Right hindlimb (tissue), 1 donor: ENCODE results near the gene ITGA3.

Experiments
- DNase-seq: peaks from one replicate; pipeline ENCODE4 v3.0.0-alpha.2; 2018

Gene ITGA3

DNA sequence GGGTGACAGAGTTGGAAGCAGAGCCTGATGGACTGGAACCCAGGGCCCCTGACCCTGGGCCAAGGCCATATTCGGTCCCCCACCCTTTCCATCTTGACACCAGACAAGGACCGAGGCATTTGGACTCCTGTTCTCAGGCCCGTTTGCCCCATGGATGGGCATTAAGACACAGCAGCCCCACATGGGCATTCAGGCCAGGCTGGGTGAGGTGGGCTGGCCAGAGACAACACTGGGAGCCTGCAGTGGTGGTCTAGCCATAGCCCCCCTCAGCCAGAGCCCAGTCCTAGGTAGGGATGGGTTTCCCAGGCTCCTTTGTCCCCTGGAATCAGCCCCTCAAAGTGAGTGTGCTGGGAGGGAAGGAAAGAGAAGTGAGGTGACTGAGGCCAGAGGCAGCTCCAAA, 40.8 kb downstream of the ITGA3 start:
- DNase-seq: no peak

DNA sequence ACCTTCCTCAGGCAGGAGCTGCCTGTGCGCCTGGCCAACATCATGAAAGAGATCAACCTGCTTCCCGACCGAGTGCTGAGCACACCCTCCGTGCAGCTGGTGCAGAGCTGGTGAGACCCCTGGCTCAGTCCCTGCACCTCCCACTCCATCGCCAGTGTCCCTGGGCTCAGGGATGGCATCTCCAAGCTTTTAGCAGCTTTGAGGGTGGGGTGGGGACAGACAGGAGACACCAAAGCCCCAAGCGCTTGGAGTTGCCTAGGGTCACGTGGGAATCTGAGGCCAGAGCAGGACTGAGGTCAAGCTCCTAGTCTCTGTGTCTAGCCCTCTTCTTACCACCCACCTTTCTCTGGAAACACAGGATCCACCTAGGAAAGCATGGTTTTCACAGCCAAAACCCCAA, 41.5 kb downstream of the ITGA3 start:
- DNase-seq: no peak

DNA sequence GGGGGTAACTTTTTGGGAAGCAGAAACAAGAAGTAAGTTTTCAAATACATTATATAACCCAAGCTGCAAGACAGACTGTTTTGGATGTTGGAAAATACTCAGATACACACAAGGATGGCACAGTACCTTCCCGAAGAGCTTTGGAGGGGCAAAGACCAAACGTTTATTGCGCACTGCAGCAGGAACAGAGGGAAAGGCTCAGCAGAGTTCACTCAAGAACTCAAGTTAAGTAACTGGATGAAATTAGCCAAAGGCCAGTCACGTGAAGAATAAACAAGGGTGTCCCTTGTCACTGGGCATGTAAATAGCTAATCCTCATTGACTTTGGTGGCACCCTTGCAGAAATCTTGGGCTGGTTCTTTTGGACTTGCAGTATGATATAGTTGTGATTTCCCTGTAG, 42.0 kb downstream of the ITGA3 start:
- DNase-seq: no peak

DNA sequence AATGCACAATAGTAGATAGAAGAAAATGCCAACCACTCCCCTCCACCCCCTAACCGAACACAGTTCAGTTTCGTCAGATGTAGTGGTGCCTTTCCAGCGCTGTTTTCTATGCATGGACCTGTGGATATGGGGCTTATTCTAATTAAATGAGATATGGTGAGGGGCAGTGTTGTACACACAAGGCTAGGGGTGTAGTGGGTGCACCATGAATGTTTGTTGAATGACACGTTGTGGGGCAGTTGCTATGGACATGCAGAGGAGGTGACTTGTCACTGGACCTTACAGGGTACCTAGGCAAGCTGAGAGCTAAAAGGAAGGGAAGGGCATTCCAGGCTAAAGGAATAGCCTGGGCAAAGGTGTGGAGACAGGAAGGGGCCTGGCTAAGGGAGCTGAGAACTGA, 42.7 kb downstream of the ITGA3 start:
- DNase-seq: no peak

DNA sequence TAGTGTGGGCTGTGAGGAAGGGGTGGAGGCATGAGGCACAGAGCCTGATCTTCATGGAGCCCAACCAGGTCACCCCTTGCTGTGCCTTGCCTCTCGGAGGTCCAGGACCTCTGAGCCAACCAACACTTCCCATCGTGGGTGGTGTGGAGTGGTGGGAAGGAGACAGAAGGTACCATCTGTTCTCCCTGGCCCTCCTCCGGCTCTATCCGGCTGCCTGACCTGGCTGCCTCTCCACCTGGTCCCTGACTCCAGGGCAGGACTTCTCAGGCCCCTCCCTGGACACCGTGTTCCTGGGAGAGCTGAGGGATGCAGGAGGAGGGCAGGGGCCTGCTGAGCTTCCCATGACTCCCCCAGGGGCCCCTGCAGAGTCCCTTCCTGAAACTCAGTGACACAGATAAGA, 43.1 kb downstream of the ITGA3 start:
- DNase-seq: no peak

DNA sequence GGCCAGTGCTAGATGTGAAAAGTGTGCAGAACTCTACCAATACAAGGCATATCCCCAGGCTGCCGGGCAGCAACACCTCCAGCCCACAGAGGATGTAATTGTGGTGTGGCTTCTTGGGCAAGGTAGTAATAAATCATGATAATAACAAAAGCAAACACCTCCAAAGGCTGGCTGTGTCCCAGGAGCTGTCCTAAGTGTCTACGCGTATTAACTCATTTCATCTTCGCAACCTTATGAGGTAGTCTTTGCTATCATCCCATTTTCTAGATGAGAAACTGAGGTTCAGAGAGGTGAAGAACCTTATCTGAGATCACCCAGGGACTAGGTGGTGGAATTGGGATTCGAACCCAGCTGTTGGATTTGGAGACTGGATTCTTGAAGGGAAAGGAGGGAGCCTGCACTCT, 44.6 kb downstream of the ITGA3 start:
- DNase-seq: no peak

DNA sequence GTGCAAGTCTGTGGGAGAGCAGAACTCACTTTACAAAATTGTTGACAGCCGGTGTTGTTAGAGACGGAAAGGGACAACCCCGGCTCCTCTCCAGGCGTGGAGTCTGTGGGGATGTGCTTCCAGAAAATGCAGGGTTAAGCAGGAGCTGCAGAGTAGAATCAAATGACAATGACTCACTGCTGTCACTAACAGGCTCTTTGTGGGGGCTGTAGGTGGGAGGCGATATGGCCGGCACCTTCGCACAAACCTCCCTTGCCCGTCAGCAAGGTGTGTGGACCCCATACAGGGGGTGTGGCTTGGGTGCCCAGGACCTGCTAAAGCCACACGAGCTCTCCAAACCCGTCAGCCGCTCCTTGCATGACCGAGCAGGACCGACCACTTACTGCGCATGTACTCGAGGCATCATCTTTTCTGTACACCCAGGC, 45.0 kb downstream of the ITGA3 start:
- DNase-seq: no peak

DNA sequence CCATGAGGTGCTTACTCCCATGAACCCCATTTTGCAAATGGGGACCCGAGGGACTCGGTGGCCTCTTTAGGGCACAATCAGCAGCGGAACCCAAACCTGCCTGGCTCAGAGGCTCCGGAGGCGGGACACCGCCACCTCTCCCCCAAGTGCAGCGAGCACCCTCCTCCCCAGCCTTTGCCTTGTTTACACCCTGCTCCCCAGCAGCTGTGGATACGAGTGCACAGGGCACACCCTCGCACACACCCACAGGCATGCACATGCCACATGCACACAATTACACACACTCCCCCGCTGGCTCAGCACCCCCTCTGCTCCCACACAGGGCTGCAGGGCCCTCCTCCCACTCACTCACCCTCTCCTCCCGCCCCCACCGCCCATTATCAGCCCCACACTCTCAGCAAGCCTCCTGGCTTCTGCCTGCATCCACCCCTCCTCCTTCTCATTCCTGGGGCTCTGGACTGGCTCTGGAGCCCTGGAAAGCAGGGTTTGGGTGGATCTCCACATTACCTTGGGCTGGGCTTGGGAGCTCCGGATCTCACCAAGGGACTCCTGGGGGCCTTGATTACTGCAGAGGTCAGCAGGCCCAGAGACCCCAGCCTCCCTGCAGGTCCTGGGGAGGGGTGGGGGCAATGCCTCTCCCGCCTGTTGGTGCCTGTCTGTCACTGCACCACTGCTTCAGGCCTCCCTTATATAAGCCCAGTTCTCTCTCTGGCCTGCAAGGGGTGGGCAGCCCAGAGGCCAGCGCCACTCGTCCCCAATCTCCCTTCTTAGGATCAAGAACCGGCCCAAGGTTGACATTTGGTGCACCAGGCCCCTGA, 45.6 kb downstream of the ITGA3 start:
- DNase-seq: no peak

DNA sequence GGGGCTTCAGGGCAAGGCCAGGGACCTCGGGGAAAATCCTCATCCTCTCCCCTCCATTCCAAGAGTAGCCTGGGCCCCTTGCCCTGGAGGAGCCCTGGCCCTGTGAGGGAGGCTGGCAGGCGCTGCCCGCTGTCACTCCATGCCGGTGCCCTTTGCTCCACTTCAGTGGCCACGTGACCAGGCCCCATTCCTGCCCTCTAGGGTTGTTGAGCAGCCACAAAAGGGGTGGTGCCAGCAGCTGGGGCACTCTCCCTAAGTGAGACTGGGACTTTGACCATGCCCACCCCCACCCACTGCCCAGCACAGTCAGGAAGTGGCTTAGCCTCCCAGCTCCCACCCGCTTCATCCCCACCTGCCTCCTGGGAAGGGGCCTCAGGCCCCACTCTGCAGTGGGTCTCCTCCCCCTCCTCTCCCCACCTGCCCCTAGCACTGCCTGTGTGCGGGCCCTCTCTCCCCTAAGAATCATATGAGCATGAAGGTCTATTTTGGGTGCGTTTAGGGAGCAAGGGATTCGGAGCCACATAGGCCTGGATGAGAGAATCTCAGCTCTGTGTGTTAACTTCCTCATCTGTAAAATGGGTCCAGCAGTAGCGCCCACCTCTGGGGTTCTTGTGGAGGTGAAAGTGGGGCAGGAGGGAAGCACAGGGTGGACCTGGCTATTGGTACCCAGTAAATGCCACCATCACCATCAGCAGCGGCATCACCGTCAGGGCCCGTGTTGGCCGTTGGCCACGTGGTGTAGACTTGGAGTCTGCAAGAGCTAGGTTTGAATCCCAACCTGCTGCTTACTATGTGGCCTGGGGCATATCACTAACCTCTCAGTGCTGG, 46.5 kb downstream of the ITGA3 start:
- DNase-seq: no peak

DNA sequence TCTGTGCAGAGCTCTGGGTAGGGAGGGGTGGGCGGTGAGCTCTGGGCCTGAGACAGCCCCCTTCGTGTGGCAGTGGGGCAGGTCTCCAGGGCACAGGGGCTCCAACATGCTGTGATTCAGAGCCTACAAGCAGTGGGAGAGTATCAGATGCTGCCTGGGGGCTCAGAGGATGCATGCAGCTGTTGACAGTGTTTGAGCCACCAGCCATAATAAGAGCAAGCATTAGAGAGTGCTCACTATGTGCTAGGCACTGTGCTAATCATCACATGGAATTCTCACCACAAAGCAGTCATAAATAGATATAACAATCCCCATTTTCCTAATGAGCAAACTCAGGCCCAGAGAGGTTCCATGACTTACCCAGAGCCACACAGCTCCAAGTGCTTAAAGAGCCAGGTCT, 47.3 kb downstream of the ITGA3 start:
- no peak for DNase-seq

DNA sequence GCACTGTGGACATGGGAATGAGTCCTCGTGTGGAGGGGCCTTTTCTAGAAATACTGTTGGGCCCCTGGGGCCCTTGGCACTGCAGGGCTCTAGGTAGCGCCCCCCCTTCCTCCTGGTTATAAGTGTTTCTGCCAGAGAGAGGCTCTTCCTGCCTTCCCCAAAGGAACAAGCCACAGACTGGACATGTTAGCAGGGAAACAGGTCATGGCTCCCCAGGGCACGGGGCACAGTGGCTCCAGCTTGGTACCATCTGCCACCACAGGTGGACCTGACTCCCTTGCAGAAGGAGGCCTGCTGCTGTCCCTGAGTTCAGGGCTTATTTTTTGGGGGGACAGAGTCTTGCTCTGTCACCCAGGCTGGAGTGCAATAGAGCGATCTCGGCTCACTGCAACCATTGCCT, 48.0 kb downstream of the ITGA3 start:
- DNase-seq: no peak

DNA sequence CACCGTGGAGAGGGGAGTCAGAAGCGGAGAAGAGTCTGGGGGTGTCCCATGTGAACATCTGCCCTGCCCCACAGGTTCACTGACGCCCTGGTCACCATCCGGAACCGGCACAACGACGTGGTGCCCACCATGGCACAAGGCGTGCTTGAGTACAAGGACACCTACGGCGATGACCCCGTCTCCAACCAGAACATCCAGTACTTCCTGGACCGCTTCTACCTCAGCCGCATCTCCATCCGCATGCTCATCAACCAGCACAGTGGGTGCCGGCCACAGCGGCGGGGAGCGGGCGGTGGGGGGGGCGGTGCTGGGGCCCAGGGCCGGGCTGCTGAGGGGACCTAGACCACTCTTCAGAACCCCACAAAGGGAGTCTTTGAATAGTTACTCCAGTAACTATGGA, 49.9 kb downstream of the ITGA3 start:
- no peak for DNase-seq

DNA sequence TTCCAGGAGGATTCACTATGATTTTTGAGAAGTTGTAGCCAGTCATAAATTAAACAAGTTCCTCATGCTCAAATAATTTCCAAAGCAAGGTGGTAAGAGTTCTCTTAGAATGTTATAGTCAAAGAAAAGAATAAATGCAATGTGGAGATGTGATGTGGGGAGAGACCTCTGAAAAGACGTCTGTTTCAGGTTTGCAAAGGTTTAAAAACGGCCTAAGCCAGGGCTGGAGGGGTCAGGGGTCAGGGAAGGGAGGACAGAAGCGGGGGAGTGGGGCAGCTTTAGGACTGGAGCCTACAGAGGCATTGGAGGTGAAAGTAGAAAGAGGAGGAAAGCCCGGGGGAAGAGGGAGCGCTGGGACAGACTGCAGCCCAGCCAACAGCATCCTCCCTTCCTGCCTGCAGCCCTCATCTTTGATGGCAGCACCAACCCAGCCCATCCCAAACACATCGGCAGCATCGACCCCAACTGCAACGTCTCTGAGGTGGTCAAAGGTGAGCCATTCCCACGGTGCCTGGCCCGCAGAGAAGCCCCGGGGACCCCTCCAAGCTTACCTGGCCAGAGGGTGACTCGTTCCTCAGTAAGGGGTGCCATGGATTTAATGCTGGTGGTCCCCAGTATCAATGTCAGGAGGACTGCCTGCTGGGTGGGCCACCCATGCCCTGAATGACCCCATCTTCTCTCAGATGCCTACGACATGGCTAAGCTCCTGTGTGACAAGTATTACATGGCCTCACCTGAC, 50.7 kb downstream of the ITGA3 start:
- no peak for DNase-seq

DNA sequence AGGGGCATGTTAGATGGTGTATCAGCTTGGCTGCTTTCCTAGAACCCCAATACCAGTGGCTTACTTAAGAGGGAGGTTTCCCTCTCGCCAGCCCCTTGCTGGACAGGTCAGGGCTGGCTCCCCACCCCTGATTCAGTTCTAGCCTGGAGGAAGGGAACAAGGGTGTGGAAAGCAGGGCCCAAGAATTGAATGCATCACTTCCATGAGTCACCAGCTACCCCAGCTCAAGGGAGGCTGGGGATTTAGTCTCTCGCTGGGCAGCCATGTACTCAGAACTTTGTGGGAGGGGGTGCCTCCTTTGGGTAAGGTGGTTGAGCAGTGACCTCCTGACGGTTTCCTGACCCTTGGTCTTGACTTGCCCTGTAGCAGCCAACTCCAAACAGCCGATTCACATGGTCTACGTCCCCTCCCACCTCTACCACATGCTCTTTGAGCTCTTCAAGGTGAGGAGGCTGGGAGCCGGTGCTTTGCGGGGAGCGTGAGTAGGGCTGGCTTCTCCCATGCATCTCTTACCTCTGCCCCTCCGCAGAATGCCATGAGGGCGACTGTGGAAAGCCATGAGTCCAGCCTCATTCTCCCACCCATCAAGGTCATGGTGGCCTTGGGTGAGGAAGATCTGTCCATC, 52.0 kb downstream of the ITGA3 start:
- DNase-seq: no peak

DNA sequence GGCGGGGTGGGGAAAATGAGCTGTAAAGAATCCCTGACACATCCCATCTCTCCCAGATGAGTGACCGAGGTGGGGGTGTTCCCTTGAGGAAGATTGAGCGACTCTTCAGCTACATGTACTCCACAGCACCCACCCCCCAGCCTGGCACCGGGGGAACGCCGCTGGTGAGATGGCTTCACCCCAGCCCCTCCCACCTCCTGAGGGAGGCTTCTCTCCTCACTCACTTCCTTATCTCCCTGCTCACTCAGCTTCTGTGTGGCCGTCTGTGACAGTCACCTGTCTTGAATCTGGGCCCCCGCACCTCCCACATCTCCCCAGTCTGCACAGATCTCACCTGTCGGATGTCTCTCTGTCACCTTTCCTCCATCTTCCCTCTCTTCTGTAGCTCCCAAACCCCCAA, 52.6 kb downstream of the ITGA3 start:
- no peak for DNase-seq

DNA sequence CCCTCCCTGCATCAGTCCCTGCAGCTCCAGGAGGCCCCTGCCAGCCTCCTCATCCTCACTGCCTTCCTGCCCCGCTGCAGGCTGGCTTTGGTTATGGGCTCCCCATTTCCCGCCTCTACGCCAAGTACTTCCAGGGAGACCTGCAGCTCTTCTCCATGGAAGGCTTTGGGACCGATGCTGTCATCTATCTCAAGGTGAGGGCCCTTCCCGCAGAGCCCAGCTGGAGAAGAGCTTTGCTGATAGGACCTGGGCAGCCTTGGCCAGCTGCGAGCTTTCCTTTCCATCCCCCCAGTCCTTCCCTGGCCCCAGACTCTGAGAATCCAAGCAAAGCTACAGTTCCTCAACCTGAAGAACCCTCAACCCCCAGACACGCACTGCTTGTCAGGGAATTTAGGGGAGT, 53.3 kb downstream of the ITGA3 start:
- no peak for DNase-seq

DNA sequence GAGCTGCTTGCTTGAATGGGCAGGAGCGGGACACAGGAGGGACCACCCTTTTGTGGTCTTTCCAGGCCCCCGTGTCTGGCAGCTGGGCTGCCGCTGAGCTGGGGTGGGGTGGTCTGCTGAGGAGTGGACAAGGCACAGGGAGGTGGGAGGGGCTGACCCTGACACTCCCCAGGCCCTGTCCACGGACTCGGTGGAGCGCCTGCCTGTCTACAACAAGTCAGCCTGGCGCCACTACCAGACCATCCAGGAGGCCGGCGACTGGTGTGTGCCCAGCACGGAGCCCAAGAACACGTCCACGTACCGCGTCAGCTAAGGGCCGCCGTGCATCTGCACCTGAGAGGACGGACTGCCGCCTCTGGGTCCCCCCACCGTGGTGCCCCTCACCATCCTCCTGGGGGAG, 53.9 kb downstream of the ITGA3 start:
- DNase-seq: no peak

DNA sequence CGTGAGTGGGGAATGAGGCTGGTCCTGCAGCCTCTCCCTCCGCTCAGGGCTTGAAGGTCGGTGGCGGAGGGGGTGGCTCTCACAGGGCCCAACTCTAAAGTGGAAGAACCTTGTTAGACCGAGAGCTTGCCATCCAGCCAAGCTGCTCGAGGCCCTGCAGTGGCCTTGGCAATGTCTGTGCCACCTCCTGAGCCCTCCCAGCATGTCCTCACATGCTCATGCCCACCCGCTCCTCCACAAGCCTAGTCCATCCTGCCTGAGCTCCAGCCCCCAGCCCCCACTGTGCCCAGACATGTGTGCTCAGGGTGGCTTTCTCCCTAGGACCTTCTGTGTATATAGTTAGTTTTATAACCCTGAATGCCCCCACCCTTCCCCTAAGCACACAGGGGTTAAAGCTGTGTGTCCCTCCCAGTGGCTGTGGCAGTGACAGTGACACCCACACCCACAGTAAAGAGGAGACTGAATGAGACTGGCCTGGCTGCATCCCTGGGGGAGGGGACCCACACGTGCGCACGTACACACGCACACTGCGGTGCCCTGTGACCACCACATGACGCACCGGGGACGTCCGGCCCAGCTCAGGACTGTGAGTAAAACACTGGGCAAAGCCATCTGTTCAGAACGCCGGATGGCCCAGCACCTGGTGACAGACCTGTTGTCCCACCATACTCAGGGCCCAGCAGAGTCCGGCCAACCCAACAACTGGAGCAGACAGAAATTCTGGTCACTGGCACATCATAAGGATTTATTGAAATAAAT, 54.9 kb downstream of the ITGA3 start:
- DNase-seq: no peak

DNA sequence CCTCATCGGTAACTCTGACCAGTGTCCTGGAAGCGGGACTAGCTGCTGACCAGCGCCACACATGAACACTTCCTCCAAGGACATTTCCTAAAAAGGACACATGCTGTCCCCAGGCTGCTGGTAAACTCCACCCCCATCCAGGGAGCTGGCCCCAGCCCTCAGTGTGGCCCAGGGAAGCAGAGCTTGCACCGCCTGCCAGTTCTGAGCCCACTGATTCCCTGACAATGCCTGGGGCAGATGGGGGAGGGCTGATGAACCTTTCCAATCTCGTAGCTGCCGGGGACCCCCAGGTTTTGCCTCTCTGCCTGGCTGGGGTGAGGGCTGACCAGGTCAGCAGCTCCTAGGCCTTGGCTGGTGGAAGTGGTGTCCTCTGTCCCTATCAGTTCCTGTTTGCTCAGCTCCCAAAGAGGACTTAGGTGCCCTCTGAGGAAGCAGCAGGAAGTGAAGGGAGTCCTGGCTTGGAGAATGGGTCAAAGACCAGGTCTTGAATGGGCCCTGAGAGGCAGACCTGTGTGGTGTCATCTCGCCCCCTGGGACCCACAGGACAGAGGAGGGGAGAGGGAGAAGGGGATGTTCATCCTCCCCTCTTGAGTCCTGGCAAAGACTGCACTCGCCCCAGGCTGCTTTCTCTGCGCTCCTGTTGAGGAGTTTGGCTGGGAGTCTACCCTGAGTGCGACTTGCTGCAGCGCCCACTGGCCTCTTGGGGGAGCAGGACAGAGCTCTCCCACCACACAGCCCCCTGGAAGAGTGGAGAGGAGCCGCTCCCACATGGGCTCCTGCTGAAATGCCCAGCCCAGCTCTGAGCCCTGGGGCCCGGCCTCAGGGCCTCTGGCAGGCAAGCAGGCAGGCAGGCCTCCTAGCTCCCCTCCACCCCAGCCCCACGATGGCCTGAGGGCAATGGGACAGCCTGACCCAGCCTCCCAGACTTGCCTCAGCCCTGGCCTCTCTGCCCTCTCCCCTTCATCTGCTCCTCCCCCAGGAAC, 56.1 kb downstream of the ITGA3 start:
- peak; percentile 60 for DNase-seq

DNA sequence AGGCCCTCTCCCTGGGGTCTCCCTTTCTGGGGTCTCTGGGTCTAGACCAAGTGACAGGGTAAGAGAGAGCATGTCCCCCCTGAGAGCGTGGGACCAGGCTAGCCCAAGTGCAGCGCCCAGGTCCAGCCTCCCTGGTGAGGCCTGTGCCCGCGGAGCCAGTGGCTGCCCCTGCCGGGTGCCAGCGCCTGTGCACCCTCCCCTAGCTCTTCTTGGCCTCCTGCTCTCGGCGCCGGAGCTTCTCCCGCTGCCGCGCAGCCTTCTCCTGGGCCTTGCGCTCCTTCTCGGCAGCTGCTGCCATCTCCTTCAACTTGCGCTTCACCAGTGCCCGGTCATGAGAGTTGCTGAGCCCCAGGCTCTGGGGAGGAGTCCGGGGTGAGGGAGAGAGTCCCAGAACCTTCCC, 56.8 kb downstream of the ITGA3 start:
- DNase-seq: no peak
